Suprapubic skin (tissue), 3 donors: ENCODE data around the gene SMLR1.

Source experiments
- CTCF ChIP-seq, 2 donors: fragments of 200-600 bp in 1 of 2; fragments of 450-650 bp in 1 of 2; sonication (generic) in 1 of 2; IDR thresholded peaks; one replicate each; pipeline ENCODE4 v1.5.1; 2016 to 2019; ENCODE audit warnings: antibody characterized with exemption in 2 of 2, mild to moderate bottlenecking in 1 of 2, moderate library complexity in 1 of 2
- POLR2A ChIP-seq, 2 donors: fragments of 450-650 bp; IDR thresholded peaks; one replicate each; pipeline ENCODE4 v1.6.1; 2017; ENCODE audit warnings: antibody characterized with exemption in 2 of 2, mild to moderate bottlenecking in 2 of 2, moderate library complexity in 2 of 2

- TF ChIP-seq POLR2A (IDR thresholded peaks at IDR 0.05) (no peak), CTCF (IDR thresholded peaks at IDR 0.05) (no peak)
These were observed 21.7 kb downstream of the SMLR1 start for GRCh38 chr6:130848945-130849344.
